ENCODE data around the gene RAB7A. TPM values are rescaled to one million over a fixed set of nuclear protein-coding genes. Genes with fewer than 3 reads are reported as not detected.

Gene RAB7A
- total RNA-seq, 1 experiment from 2014 or later, result 233 TPM

GRCh38 chr3:128847666-128848370, 121.8 kb downstream of the RAB7A start (continued):
- no peak for TF ChIP-seq RAD21 (IDR thresholded peaks at IDR 0.05; ENCODE audit: low read depth)
- no peak for TF ChIP-seq CEBPB (IDR thresholded peaks at IDR 0.05; ENCODE audit: low read depth)
- TF ChIP-seq CBX3 (IDR thresholded peaks at IDR 0.05; ENCODE audit: low read depth), result no peak
- no peak for TF ChIP-seq TCF7L2 (IDR thresholded peaks at IDR 0.05; ENCODE audit: borderline replicate concordance, extremely low read depth, insufficient read depth, insufficient read length)
- no peak for TF ChIP-seq ZBTB33 (IDR thresholded peaks at IDR 0.05; ENCODE audit: extremely low read depth, insufficient replicate concordance, low read length)
- no peak for TF ChIP-seq SRF (IDR thresholded peaks at IDR 0.05; ENCODE audit: low read depth)
- no peak for TF ChIP-seq MAX (IDR thresholded peaks at IDR 0.05)
- no peak for TF ChIP-seq EZH2 (IDR thresholded peaks at IDR 0.05)
- TF ChIP-seq ZNF274 (IDR thresholded peaks at IDR 0.05; ENCODE audit: low read depth, low read length), result no peak
- TF ChIP-seq YY1 (IDR thresholded peaks at IDR 0.05; ENCODE audit: extremely low read depth, insufficient replicate concordance, low read depth, low read length), result no peak

GRCh38 chr3:128848936-128849335, 123.0 kb downstream of the RAB7A start:
- Histone ChIP-seq H2AFZ (ENCODE audit: low read depth, low read length, poor library complexity, severe bottlenecking) (no peak overlapping the region), H3K9ac (ENCODE audit: low read length) (no peak overlapping the region), H3K9me2 (ENCODE audit: insufficient read depth) (no peaks in the 10 kb centered on the region), H4K20me1 (ENCODE audit: insufficient read depth) (no peaks in the 10 kb centered on the region), H3K27me3 (ENCODE audit: insufficient read depth, low read length) (no peaks in the 10 kb centered on the region), H3K4me2 (ENCODE audit: low read length) (no peak overlapping the region), H3K4me1 (ENCODE audit: control insufficient read depth in 1 of 2, insufficient read depth in 2 of 2, low read length in 2 of 2) (peaks cover 5 to 15% of the 10 kb centered on the region in 2 experiments; a peak in 3 of 4 replicates), H3K9me3 (ENCODE audit: control insufficient read depth in 1 of 2, insufficient read depth in 1 of 2, low read depth in 1 of 2, low read length in 2 of 2) (no peaks in the 10 kb centered on the region; a peak in 2 of 4 replicates), H3K27ac (ENCODE audit: low read depth, low read length) (no peak overlapping the region), H3K36me3 (ENCODE audit: control insufficient read depth in 1 of 2, insufficient read depth in 2 of 2, low read length in 2 of 2) (no peaks in the 10 kb centered on the region), H3K79me2 (ENCODE audit: insufficient read depth, low read length) (no peaks in the 10 kb centered on the region), H3K4me3 (replicated peaks in 1 of 2; ENCODE audit: low read depth in 1 of 2, low read length in 2 of 2) (no peak overlapping the region)
- no peak for DNase-seq (ENCODE audit: low read depth, low spot score)
- no peak for ATAC-seq
- intact Hi-C loops (cut with micrococcal nuclease), result no loop called here
- no TSS peak for BruUV-seq (replicated peaks)
- ChIA-PET RAD21 (ENCODE audit: low non-redundant PET in 1 of 2, low total read pairs in 2 of 2, uncharacterized antibody in 2 of 2, unreplicated experiment in 2 of 2) (no interaction called here), POLR2A (no interaction called here), CTCF (no interaction called here)
- TF ChIP-seq CBX3 (IDR thresholded peaks at IDR 0.05; ENCODE audit: low read depth), result no peak
- no peak for TF ChIP-seq TCF7L2 (IDR thresholded peaks at IDR 0.05; ENCODE audit: borderline replicate concordance, extremely low read depth, insufficient read depth, insufficient read length)
- TF ChIP-seq CEBPB (IDR thresholded peaks at IDR 0.05; ENCODE audit: low read depth), result no peak
- TF ChIP-seq ELF1 (IDR thresholded peaks at IDR 0.05; ENCODE audit: borderline replicate concordance, low read depth), result no peak
- TF ChIP-seq EZH2phosphoT487 (IDR thresholded peaks at IDR 0.05; ENCODE audit: borderline replicate concordance), result no peak
- TF ChIP-seq SIN3A (IDR thresholded peaks at IDR 0.05; ENCODE audit: low read depth), result no peak
- no peak for TF ChIP-seq ZFX (IDR thresholded peaks at IDR 0.05)
- no peak for TF ChIP-seq RAD21 (IDR thresholded peaks at IDR 0.05; ENCODE audit: low read depth)
- no peak for TF ChIP-seq YY1 (IDR thresholded peaks at IDR 0.05; ENCODE audit: extremely low read depth, insufficient replicate concordance, low read depth, low read length)
- no peak for TF ChIP-seq CTCF (IDR thresholded peaks at IDR 0.05 in 2 of 3, conservative IDR thresholded peaks at IDR 0.05 in 1 of 3; ENCODE audit: borderline replicate concordance in 1 of 3, insufficient read depth in 1 of 3, low read depth in 2 of 3, low read length in 2 of 3)
- TF ChIP-seq EZH2 (IDR thresholded peaks at IDR 0.05), result no peak
- TF ChIP-seq ATF3 (IDR thresholded peaks at IDR 0.05), result no peak
- no peak for TF ChIP-seq POLR2AphosphoS5 (IDR thresholded peaks at IDR 0.05; ENCODE audit: low read depth, low read length)
- TF ChIP-seq FOSL1 (IDR thresholded peaks at IDR 0.05; ENCODE audit: low read depth), result no peak
- TF ChIP-seq MAX (IDR thresholded peaks at IDR 0.05), result no peak

Measured in HCT116 (cell line).